ENCODE data around the gene ACAA1. TPM values are rescaled to one million over a fixed set of nuclear protein-coding genes. Genes with fewer than 3 reads are reported as not detected.

ACAA1 gene, protein sequence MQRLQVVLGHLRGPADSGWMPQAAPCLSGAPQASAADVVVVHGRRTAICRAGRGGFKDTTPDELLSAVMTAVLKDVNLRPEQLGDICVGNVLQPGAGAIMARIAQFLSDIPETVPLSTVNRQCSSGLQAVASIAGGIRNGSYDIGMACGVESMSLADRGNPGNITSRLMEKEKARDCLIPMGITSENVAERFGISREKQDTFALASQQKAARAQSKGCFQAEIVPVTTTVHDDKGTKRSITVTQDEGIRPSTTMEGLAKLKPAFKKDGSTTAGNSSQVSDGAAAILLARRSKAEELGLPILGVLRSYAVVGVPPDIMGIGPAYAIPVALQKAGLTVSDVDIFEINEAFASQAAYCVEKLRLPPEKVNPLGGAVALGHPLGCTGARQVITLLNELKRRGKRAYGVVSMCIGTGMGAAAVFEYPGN
- total RNA-seq: 21.4 and 53.1 TPM in 2 replicates

DNA sequence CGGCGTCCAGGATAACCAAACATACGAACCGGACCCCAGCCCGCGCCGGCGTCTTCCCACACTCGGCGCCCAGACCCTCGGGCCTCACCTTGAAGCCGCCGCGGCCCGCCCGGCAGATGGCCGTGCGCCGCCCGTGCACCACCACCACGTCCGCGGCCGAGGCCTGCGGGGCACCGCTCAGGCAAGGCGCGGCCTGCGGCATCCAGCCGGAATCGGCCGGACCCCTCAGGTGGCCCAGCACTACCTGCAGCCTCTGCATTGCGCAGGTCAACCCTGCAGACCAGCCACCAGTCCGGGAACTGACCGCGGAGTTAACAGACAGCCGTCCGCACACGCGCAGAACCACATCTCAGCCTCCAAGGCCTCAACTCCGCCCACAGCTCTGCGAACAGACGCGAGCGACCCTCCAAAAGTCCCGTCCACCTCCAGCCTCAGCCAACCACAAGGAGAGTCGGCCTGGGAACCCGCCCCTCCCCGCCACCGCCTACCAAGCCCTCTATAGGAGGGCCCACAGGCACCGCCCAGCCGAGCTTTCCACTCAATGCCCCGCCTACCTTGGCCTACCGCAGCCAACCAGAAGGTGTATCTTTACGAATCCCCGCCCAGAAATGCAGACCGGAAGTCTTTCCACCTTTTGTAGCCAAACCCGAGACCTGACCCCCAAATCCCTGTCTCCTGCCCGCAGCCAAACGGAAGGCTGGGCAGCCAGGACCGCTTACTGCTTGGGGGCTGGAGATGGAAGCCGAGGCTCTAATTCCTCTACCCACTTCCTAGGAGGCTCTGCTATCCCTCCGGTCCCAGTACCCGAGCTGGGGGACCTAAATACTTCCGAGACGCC, at the start of gene ACAA1:
ACAA1 (minus strand) TSS at position 351 of the 838 bp plus-strand sequence; CDS start at position 259, 92 bp downstream.

DNA sequence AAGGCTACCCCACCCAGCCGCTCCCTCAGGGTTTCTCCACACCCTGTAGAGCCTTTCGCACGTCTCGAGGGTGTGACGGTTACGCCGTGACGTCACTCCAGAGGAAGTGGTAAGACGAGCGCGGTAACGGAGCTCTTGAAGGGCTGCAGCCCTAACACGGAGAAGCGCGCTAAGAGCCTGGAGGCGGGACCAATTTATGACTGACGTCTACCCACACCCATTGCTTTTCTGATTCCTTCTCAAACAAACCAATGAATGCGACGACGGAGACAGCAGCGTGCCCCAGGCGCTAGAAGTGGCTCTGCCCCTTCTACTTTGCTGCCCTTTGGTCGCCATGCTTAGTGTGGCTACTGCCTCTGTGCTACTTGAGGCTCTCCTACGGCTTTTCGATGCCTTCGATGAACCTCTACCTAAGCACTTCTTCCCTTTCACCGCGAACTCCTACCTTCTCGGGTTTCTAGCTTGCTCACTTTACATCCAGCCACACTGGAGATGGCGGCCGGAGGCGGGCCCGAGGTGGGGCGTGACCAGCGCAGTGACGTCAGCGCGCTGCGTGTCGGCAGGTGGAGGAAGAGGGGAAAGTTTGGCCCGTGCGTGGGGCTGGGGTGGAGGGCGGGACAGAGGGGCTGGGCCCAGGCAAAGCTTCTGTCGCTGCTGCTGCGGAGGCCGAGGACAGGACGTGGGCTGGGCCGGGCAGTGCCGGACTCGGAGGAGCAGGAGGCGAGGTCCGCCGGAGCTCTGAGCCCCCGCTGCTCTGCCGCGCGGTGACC, 28.2 kb upstream of the ACAA1 start, which contains the start of gene OXSR1:
OXSR1 (plus strand) TSS at position 586 of the 770 bp plus-strand sequence. CDS start 340 bp downstream, outside the sequence.

GRCh38 chr3:38138349-38139190, 1.6 kb upstream of the ACAA1 start, which contains the start of gene MYD88:
MYD88 (plus strand) TSS chr3:38138661; CDS start chr3:38138701, 40 bp downstream.

Other genes starting within 250 kb of the ACAA1 start
- gene VILL, start 146.3 kb downstream of the ACAA1 start, total RNA-seq: 2.5 and 5.4 TPM in 2 replicates
- gene PLCD1, start 107.5 kb downstream of the ACAA1 start, total RNA-seq: 16.1 and 29.0 TPM in 2 replicates
- gene DLEC1, start 97.9 kb downstream of the ACAA1 start, total RNA-seq: 0.28 TPM in 1 of 2 replicates, not detected in the other
- gene MYD88, start 1.5 kb upstream of the ACAA1 start, total RNA-seq: 7.6 and 23.0 TPM in 2 replicates
- 40.6 and 60.6 TPM in 2 replicates for gene OXSR1, start 28.4 kb upstream of the ACAA1 start, total RNA-seq
- gene SLC22A13, start 128.7 kb upstream of the ACAA1 start, total RNA-seq: 0.56 and 0.58 TPM in 2 replicates
- 0.28 TPM in 1 of 2 replicates, not detected in the other for gene SLC22A14, start 145.2 kb upstream of the ACAA1 start, total RNA-seq
- 3.9 and 4.4 TPM in 2 replicates for gene XYLB, start 209.7 kb upstream of the ACAA1 start, total RNA-seq

All from regular cardiac myocyte (primary cell).